Measurements from ENCODE around the gene MSRB3. TPM values are rescaled to one million over a fixed set of nuclear protein-coding genes. Genes with fewer than 3 reads are reported as not detected.

Gene MSRB3
- total and polyA plus RNA-seq, 2 donors (not counting 1 experiment from before 2014, with no cell fraction given), result 46.9 to 105 TPM

DNA sequence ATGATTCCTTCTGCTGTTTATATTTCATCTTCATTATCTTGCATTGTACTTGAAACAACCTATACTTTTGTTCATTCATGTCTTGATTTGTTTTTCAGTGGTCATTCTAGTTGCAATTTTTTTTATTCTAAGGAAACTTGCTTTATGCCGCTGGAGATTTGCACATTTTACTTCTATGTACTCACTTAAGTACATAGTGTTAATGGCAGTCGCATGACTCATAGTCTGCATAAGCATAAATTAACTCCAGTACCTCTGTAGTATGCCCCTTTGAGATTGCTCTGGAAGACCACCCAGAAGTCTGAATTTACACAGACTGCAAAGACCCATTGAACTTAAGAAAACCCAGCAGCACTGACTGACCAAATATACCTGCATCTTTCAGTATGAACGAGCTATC, 77.0 kb downstream of the MSRB3 start:
- H3K4me2 ChIP-seq (ENCODE audit: extremely low read depth, insufficient read depth, low read length), result no peak overlapping the region
- no peak overlapping the region for H2AFZ ChIP-seq (ENCODE audit: low read length)
- no peaks in the 10 kb centered on the region for H3K79me2 ChIP-seq (ENCODE audit: control insufficient read depth, insufficient read depth, low read length)
- peak; percentile 27 to 81 for DNase-seq (ENCODE audit: low read depth in 2 of 2)
- H3K4me1 ChIP-seq (ENCODE audit: control insufficient read depth, extremely low read depth, insufficient read depth, low read length), result peaks cover 3% of the 10 kb centered on the region
- no peaks in the 10 kb centered on the region for H3K36me3 ChIP-seq (ENCODE audit: control insufficient read depth, insufficient read depth, low read length)
- no peaks in the 10 kb centered on the region for H4K20me1 ChIP-seq (ENCODE audit: control insufficient read depth, extremely low read depth, insufficient read depth, low read length)
- no peak for TF ChIP-seq EZH2 (IDR thresholded peaks at IDR 0.05; ENCODE audit: low read length, missing control alignments)
- TF ChIP-seq, protein P1, sequence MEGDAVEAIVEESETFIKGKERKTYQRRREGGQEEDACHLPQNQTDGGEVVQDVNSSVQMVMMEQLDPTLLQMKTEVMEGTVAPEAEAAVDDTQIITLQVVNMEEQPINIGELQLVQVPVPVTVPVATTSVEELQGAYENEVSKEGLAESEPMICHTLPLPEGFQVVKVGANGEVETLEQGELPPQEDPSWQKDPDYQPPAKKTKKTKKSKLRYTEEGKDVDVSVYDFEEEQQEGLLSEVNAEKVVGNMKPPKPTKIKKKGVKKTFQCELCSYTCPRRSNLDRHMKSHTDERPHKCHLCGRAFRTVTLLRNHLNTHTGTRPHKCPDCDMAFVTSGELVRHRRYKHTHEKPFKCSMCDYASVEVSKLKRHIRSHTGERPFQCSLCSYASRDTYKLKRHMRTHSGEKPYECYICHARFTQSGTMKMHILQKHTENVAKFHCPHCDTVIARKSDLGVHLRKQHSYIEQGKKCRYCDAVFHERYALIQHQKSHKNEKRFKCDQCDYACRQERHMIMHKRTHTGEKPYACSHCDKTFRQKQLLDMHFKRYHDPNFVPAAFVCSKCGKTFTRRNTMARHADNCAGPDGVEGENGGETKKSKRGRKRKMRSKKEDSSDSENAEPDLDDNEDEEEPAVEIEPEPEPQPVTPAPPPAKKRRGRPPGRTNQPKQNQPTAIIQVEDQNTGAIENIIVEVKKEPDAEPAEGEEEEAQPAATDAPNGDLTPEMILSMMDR (conservative IDR thresholded peaks at IDR 0.05 in 1 of 2, IDR thresholded peaks at IDR 0.05 in 1 of 2; ENCODE audit: low read depth in 1 of 2, low read length in 2 of 2), result no peak
- H3K4me3 ChIP-seq (replicated peaks in 1 of 4; ENCODE audit: control extremely low read depth in 1 of 4, insufficient read depth in 1 of 4, low read depth in 3 of 4, low read length in 4 of 4), result no peak overlapping the region
- no peaks in the 10 kb centered on the region for H3K27me3 ChIP-seq (ENCODE audit: control insufficient read depth, insufficient read depth, low read length)
- H3K27ac ChIP-seq (ENCODE audit: insufficient read depth, low read length), result no peak overlapping the region
- no peak overlapping the region for H3K9ac ChIP-seq (ENCODE audit: insufficient read depth, low read length)
- no peaks in the 10 kb centered on the region for H3K9me3 ChIP-seq (ENCODE audit: control insufficient read depth, insufficient read depth, low read depth, low read length)

GRCh38 chr12:65362234-65363031, 84.0 kb downstream of the MSRB3 start:
- no peaks in the 10 kb centered on the region for H3K36me3 ChIP-seq (ENCODE audit: control insufficient read depth, insufficient read depth, low read length)
- H3K4me1 ChIP-seq (ENCODE audit: control insufficient read depth, extremely low read depth, insufficient read depth, low read length), result no peaks in the 10 kb centered on the region
- no peaks in the 10 kb centered on the region for H3K79me2 ChIP-seq (ENCODE audit: control insufficient read depth, insufficient read depth, low read length)
- DNase-seq (ENCODE audit: low read depth in 2 of 2), result peak in 1 of 2 donors; percentile 33
- H4K20me1 ChIP-seq (ENCODE audit: control insufficient read depth, extremely low read depth, insufficient read depth, low read length), result no peaks in the 10 kb centered on the region
- H3K9me3 ChIP-seq (ENCODE audit: control insufficient read depth, insufficient read depth, low read depth, low read length), result no peaks in the 10 kb centered on the region
- no peak overlapping the region for H3K9ac ChIP-seq (ENCODE audit: insufficient read depth, low read length)
- no peak overlapping the region for H3K4me3 ChIP-seq (replicated peaks in 1 of 4; ENCODE audit: control extremely low read depth in 1 of 4, insufficient read depth in 1 of 4, low read depth in 3 of 4, low read length in 4 of 4)
- TF ChIP-seq, protein P1 (conservative IDR thresholded peaks at IDR 0.05 in 1 of 2, IDR thresholded peaks at IDR 0.05 in 1 of 2; ENCODE audit: low read depth in 1 of 2, low read length in 2 of 2), result no peak
- no peak for TF ChIP-seq EZH2 (IDR thresholded peaks at IDR 0.05; ENCODE audit: low read length, missing control alignments)
- H3K4me2 ChIP-seq (ENCODE audit: extremely low read depth, insufficient read depth, low read length), result no peak overlapping the region
- H3K27ac ChIP-seq (ENCODE audit: insufficient read depth, low read length), result no peak overlapping the region
- H2AFZ ChIP-seq (ENCODE audit: low read length), result no peak overlapping the region
- H3K27me3 ChIP-seq (ENCODE audit: control insufficient read depth, insufficient read depth, low read length), result no peaks in the 10 kb centered on the region

GRCh38 chr12:65364046-65364445, 85.6 kb downstream of the MSRB3 start:
- Histone ChIP-seq H3K36me3 (ENCODE audit: control insufficient read depth, insufficient read depth, low read length) (no peaks in the 10 kb centered on the region), H3K9ac (ENCODE audit: insufficient read depth, low read length) (no peak overlapping the region), H3K27ac (ENCODE audit: insufficient read depth, low read length) (no peak overlapping the region), H3K4me3 (replicated peaks in 1 of 4; ENCODE audit: control extremely low read depth in 1 of 4, insufficient read depth in 1 of 4, low read depth in 3 of 4, low read length in 4 of 4) (no peak overlapping the region), H3K79me2 (ENCODE audit: control insufficient read depth, insufficient read depth, low read length) (no peaks in the 10 kb centered on the region), H4K20me1 (ENCODE audit: control insufficient read depth, extremely low read depth, insufficient read depth, low read length) (no peaks in the 10 kb centered on the region), H2AFZ (ENCODE audit: low read length) (no peak overlapping the region), H3K4me1 (ENCODE audit: control insufficient read depth, extremely low read depth, insufficient read depth, low read length) (no peaks in the 10 kb centered on the region), H3K4me2 (ENCODE audit: extremely low read depth, insufficient read depth, low read length) (no peak overlapping the region), H3K27me3 (ENCODE audit: control insufficient read depth, insufficient read depth, low read length) (no peaks in the 10 kb centered on the region), H3K9me3 (ENCODE audit: control insufficient read depth, insufficient read depth, low read depth, low read length) (no peaks in the 10 kb centered on the region)
- DNase-seq (ENCODE audit: low read depth in 2 of 2), result peak; percentile 3 to 60
- no peak for TF ChIP-seq EZH2 (IDR thresholded peaks at IDR 0.05; ENCODE audit: low read length, missing control alignments)
- TF ChIP-seq, protein P1 (conservative IDR thresholded peaks at IDR 0.05 in 1 of 2, IDR thresholded peaks at IDR 0.05 in 1 of 2; ENCODE audit: low read depth in 1 of 2, low read length in 2 of 2), result no peak
